SIG-M5 (cell line): ENCODE measurements around the gene STXBP5.

Source experiments
- DNase-seq: peaks from one replicate; lab custom pipeline; 2025; lab: John Stamatoyannopoulos, UW

Gene STXBP5

GRCh38 chr6:147381712-147382111 is 177.5 kb downstream of the STXBP5 start:
- no peak for DNase-seq

- DNase-seq, result no peak
Measured at GRCh38 chr6:147382945-147383554, 178.8 kb downstream of the STXBP5 start.

DNA sequence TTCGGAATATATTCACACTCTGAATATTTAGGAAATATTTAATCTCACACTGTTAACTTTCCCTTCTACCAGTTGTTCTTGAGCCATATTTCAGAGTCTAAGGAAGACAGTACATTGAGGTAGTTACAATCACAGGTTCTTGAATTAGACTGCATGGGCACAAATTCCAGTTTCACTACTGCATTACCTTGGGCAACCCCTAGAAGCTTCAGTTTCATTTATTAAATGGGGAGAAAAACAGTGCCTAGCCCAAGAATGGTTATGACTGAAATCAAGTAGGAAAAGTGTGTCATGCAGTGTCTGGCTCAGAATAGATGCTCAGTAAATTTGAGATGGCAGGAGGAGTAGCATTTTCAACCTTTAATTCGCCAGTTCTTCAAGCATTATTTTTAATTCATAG is 179.8 kb downstream of the STXBP5 start:
- DNase-seq, result no peak

DNA sequence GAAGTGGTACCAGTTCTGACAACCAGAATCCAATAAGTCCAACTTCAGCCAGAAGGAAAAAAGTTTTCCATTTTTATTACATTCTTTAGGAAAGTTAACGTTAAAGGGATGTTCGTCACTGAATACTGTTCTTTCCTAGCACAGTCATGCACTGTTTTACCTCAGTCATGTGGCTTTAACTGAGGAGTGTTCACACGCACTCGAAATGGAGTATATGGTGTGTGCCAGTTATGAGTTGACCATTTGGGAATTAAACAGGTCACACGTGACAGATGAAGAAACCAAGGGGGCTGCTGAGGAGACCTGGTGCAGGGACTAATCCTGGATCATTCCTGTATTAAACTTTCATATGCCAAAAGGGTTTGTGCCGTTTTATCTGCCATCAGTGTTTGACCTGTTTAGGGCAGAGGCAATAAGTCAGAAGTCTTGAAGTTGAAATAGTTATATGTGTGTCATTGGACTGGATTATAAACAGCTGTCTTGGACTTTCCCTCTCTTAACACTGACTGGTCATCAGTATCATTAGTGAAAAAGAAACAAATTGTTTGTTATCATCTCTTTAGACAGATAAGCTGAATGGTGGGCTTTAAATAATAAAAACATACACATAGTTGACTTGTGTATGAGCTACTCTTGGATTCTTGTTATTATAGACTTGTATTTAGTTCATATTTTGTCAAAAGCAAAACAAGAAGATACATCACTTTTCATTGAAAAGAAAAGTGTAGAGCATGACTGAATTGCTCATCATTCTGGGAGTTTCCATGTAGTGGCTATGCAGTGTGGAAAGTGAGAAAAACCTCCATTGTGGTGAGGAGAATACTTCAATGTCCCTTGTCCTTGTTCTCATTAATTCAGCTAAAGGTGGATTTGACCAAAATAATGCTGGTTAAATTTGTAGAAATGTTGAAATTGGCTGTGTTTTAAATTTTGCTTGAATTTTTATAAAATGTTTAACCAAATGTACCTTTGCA is 180.8 kb downstream of the STXBP5 start:
- no peak for DNase-seq

DNA sequence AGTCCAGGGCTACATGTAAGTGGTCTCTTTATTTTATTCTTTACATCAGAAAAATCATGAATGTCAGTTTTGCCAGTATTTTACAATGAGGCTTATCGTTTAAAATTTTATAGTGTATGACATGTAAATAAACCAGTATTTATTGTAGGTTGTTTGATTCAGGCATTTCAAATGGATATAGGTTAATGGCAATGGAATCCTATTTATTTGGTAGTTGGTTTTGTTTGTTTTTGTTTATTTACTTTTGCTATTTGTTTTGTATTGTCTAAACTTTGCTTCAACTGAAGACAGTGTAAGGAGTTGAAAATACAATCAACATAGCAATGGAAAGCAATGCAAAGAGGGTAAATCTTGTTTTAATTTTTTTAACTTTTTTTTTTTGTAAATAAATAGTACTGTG is 185.2 kb downstream of the STXBP5 start:
- no peak for DNase-seq

DNA sequence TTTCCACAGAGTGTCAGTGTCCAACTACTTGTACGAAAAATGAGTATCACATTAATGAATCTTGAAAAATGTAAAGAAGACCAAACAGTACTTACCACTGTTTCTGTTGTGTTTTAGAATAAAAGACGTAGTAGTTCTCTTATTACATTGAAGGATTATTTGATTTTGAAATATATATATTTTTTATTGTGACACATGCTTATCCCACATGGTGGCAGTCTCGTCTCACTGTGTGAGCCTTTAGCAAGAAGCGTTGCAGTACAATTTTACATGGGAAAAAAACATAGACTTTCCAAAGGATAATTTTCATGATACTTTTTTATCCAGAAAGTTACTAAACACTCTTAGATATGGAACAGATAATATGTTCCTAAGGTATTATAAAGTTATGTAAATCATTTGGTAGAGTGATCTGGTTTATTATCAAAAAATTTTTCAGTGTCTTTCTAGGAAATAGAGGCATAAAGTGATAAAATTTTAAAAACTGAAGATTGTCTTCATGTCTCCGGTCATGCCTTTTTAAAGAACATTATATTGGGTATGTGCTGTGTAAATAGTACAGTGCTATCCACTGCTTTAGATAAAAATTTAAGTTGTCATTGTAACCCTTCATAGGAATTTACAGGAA is 186.8 kb downstream of the STXBP5 start:
- DNase-seq, result no peak

- no peak for DNase-seq
Measured at GRCh38 chr6:147392917-147393625, 188.9 kb downstream of the STXBP5 start.

- DNase-seq, result no peak
Measured at GRCh38 chr6:147395158-147395557, 190.9 kb downstream of the STXBP5 start.

- DNase-seq, result no peak
Measured at GRCh38 chr6:147397306-147397705, 193.1 kb downstream of the STXBP5 start.

DNA sequence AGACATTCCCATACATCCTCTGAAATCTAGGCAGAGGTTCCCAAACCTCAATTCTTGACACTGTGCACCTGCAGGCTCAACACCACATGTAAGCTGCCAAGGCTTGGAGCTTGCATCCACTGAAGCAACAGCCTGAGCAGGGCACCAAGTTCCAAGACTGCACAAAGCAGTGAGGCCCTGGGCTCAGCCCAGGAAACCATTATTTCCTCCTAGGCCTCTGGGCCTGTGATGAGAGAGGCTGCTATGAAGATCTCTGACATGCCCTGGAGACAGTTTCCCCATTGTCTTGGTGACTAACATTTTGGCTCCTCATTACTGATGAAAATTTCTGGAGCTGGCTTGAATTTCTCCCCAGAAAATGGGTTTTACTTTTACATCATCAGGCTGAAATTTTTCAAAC is 196.8 kb downstream of the STXBP5 start:
- DNase-seq, result no peak

- no peak for DNase-seq
Measured at GRCh38 chr6:147401779-147402178, 197.6 kb downstream of the STXBP5 start.

- no peak for DNase-seq
Measured at GRCh38 chr6:147406783-147407182, 202.6 kb downstream of the STXBP5 start.

GRCh38 chr6:147407571-147407970 is 203.4 kb downstream of the STXBP5 start:
- DNase-seq, result no peak

DNA sequence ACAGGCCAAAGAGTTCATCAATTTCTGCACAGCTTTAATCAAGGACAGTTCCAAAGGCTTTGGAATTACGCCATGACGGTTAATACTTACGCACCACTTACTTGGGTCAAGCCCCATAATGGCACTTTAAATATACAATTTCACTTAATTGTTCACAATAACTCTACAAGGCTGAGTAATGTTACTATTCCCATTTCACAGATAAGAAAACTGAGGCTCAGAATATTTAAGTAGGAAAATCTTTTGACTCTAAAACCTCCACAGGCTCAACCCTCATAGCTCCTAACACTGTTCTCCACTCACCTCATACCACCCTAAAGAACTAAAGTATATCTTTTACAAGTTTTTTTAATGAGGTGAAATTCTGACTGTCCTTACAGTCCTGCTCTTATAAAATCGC is 212.4 kb downstream of the STXBP5 start:
- no peak for DNase-seq

DNA sequence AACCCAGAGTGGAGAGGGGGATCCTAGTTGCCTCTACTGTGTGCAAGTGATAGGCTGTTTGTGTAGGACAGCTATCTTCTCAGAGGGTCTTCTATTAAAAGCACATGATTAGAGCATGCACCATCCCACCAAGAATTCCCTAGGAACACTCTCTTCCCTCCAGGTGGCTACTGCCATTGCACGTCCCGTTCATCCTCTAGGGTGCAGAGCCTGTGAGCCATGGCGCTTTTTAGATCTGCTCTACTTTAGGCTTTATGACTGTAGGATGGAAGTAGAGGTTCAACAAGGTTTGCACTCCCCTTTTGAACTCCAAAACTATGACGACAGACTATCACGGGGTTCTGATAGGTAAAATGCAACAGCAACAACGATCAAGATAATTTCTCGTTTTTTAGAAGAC is 213.7 kb downstream of the STXBP5 start:
- no peak for DNase-seq

- no peak for DNase-seq
Measured at GRCh38 chr6:147418523-147418922, 214.3 kb downstream of the STXBP5 start.

- DNase-seq, result no peak
Measured at GRCh38 chr6:147421903-147422302, 217.7 kb downstream of the STXBP5 start.

- no peak for DNase-seq
Measured at GRCh38 chr6:147423111-147423510, 218.9 kb downstream of the STXBP5 start.

GRCh38 chr6:147429794-147430193 is 225.6 kb downstream of the STXBP5 start:
- no peak for DNase-seq

- no peak for DNase-seq
Measured at GRCh38 chr6:147430811-147431210, 226.6 kb downstream of the STXBP5 start.

DNA sequence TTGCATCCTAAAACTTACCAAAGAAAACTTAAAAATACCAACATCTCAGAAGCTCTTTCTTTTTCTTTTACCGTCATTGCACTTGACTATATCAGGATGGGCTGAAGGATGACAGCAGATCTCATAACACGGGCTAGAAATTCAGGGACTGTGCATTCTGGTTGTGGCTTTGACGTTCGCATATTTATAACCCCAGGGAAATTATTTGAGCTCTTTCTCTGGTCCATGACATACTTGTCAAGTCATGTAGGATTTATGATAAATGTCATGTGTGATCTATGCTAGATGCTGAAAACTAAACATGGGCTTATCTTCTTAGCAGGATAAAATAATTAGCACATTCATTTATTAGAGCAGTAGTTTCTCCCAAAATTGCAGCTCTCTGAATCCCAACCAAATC is 229.9 kb downstream of the STXBP5 start:
- no peak for DNase-seq

DNA sequence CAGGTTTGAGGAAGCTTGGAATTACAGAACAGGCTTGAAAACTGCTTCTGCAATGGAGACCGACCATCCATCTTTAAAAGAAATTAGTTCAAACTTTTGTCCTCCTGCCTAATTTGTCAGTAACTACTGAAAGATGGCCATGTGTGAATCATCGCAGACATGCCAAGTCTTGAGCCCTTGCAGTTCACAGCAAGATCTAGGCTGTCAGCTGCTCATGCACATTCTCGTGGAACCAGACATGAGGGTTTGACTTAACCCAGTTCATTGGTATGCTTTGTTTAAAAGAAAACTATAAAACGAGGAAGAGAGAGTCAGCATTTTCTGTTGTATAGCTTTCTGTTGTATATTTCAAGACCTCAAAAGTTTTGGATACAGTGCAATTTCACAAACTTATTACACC is 230.3 kb downstream of the STXBP5 start:
- no peak for DNase-seq
